ENCODE data around the gene APRT.
A peak's percentile ranks its signal among the peaks of the same experiment; 100 is the strongest.
"Not testable (repeated sequence)": the region's sequence is repeated elsewhere in the genome, so short reads cannot be mapped to it uniquely, and the experiment has no call there.

APRT gene

GRCh38 chr16:88773812-88774291 lies 37.9 kb downstream of the APRT start:
- no peak overlapping the region; the same call in 1 of the 2 replicates for H3K4me3 ChIP-seq (ENCODE audit: control insufficient read depth, low read depth, low read length)
- no peak for TF ChIP-seq CTCF (IDR thresholded peaks at IDR 0.05; ENCODE audit: control insufficient read depth, insufficient read depth, low read depth, low read length, missing control alignments)
- DNase-seq (ENCODE audit: low read depth): no peak

GRCh38 chr16:88772871-88773811 lies 38.6 kb downstream of the APRT start:
- TF ChIP-seq CTCF (IDR thresholded peaks at IDR 0.05; ENCODE audit: control insufficient read depth, insufficient read depth, low read depth, low read length, missing control alignments): no peak
- DNase-seq (ENCODE audit: low read depth): peak; percentile 72
- H3K4me3 ChIP-seq (ENCODE audit: control insufficient read depth, low read depth, low read length): peak overlapping the region; percentile 2

- not testable (repeated sequence) for DNase-seq (ENCODE audit: low read depth); H3K4me3 ChIP-seq (ENCODE audit: control insufficient read depth, low read depth, low read length)
These were observed 39.9 kb downstream of the APRT start for GRCh38 chr16:88771781-88772180.

GRCh38 chr16:88771294-88771772 lies 40.4 kb downstream of the APRT start:
- DNase-seq (ENCODE audit: low read depth): no peak
- no peak for TF ChIP-seq CTCF (IDR thresholded peaks at IDR 0.05; ENCODE audit: control insufficient read depth, insufficient read depth, low read depth, low read length, missing control alignments)
- H3K4me3 ChIP-seq (ENCODE audit: control insufficient read depth, low read depth, low read length): no peak overlapping the region

GRCh38 chr16:88770461-88771293 lies 41.1 kb downstream of the APRT start:
- DNase-seq (ENCODE audit: low read depth): no peak
- no peak overlapping the region for H3K4me3 ChIP-seq (ENCODE audit: control insufficient read depth, low read depth, low read length)
- TF ChIP-seq CTCF (IDR thresholded peaks at IDR 0.05; ENCODE audit: control insufficient read depth, insufficient read depth, low read depth, low read length, missing control alignments): no peak

GRCh38 chr16:88769617-88770460 lies 41.9 kb downstream of the APRT start:
- TF ChIP-seq CTCF (IDR thresholded peaks at IDR 0.05; ENCODE audit: control insufficient read depth, insufficient read depth, low read depth, low read length, missing control alignments): no peak
- no peak overlapping the region for H3K4me3 ChIP-seq (ENCODE audit: control insufficient read depth, low read depth, low read length)
- no peak for DNase-seq (ENCODE audit: low read depth)

Measured in AG09309 (cell line).